H9 (cell line): ENCODE results near the gene CDC14A. TPM values are rescaled to one million over a fixed set of nuclear protein-coding genes. Genes with fewer than 3 reads are reported as not detected.

Source experiments
- DNase-seq: peaks from one replicate; pipeline ENCODE4 v3.0.0-alpha.2; 2017
- H2AFZ ChIP-seq: one replicate; pipeline ENCODE4 v1.6.1; 2013; ENCODE audit warnings: mild to moderate bottlenecking, low read length, control low read depth, moderate library complexity
- H2AK5ac ChIP-seq: 2 replicates; pipeline ENCODE4 v1.6.1; 2013; ENCODE audit warnings: low read length, control low read depth, mixed read lengths; ENCODE audit not compliant: insufficient read length
- H2BK120ac ChIP-seq: one replicate; pipeline ENCODE4 v1.6.1; 2013; ENCODE audit warnings: low read depth, mild to moderate bottlenecking, low read length, control low read depth, inconsistent platforms; ENCODE audit not compliant: poor library complexity, severe bottlenecking
- H2BK12ac ChIP-seq: 2 replicates; pipeline ENCODE4 v1.6.1; 2013; ENCODE audit warnings: low read length, control low read depth, mixed read lengths, low read depth; ENCODE audit not compliant: insufficient read length
- H2BK15ac ChIP-seq: 2 replicates; pipeline ENCODE4 v1.6.1; 2013; ENCODE audit warnings: low read depth, low read length, control low read depth
- H2BK20ac ChIP-seq: one replicate; pipeline ENCODE4 v1.6.1; 2013; ENCODE audit warnings: low read depth, mild to moderate bottlenecking, low read length, control low read depth, inconsistent platforms; ENCODE audit not compliant: poor library complexity, severe bottlenecking
- H2BK5ac ChIP-seq: 2 replicates; pipeline ENCODE4 v1.6.1; 2013; ENCODE audit warnings: low read length, control low read depth, mixed read lengths; ENCODE audit not compliant: insufficient read length
- H3K14ac ChIP-seq: 2 replicates; pipeline ENCODE4 v1.6.1; 2013; ENCODE audit warnings: low read length, control low read depth; ENCODE audit not compliant: insufficient read depth
- H3K18ac ChIP-seq: 2 replicates; pipeline ENCODE4 v1.6.1; 2013; ENCODE audit warnings: low read depth, mild to moderate bottlenecking, mixed read lengths, low read length, control low read depth; ENCODE audit not compliant: insufficient read length
- H3K23ac ChIP-seq: 2 replicates; pipeline ENCODE4 v1.6.1; 2013; ENCODE audit warnings: low read length, control low read depth, mixed read lengths, low read depth; ENCODE audit not compliant: insufficient read length
- H3K23me2 ChIP-seq: 2 replicates; pipeline ENCODE4 v1.6.1; 2013; ENCODE audit warnings: low read depth, mild to moderate bottlenecking, mixed read lengths, low read length, control low read depth; ENCODE audit not compliant: insufficient read length, poor library complexity, severe bottlenecking
- H3K27ac ChIP-seq: 2 replicates; pipeline ENCODE4 v1.5.1; 2013; ENCODE audit warnings: low read length, control low read depth, mixed read lengths, low read depth; ENCODE audit not compliant: insufficient read length
- H3K27me3 ChIP-seq: 2 replicates; pipeline ENCODE4 v1.6.1; 2013; ENCODE audit warnings: low read length, control low read depth, inconsistent platforms; ENCODE audit not compliant: insufficient read depth
- H3K4ac ChIP-seq: 2 replicates; pipeline ENCODE4 v1.6.1; 2013; ENCODE audit warnings: low read depth, mild to moderate bottlenecking, control low read depth, inconsistent platforms, low read length, moderate library complexity
- H3K4me1 ChIP-seq: 2 replicates; pipeline ENCODE4 v1.6.1; 2013; ENCODE audit warnings: low read length, control low read depth, inconsistent platforms; ENCODE audit not compliant: insufficient read depth
- H3K4me2 ChIP-seq: 2 replicates; pipeline ENCODE4 v1.6.1; 2013; ENCODE audit warnings: low read length, control low read depth, mixed read lengths; ENCODE audit not compliant: insufficient read length, insufficient read depth
- H3K56ac ChIP-seq: 2 replicates; pipeline ENCODE4 v1.6.1; 2013; ENCODE audit warnings: low read depth, mild to moderate bottlenecking, mixed read lengths, low read length, control low read depth; ENCODE audit not compliant: insufficient read length
- H3K79me1 ChIP-seq: 2 replicates; pipeline ENCODE4 v1.6.1; 2013; ENCODE audit warnings: low read depth, mild to moderate bottlenecking, moderate library complexity, low read length, control low read depth, inconsistent platforms; ENCODE audit not compliant: insufficient read depth, poor library complexity, severe bottlenecking
- H3K79me2 ChIP-seq: 2 replicates; pipeline ENCODE4 v1.6.1; 2013; ENCODE audit warnings: low read length, control low read depth, inconsistent platforms; ENCODE audit not compliant: insufficient read depth
- H3K9ac ChIP-seq: 2 replicates; pipeline ENCODE4 v1.6.1; 2013; ENCODE audit warnings: low read length, control low read depth, mixed read lengths; ENCODE audit not compliant: insufficient read length; ENCODE audit errors: extremely low read depth
- H3K9me3 ChIP-seq: one replicate; pipeline ENCODE4 v1.6.1; 2013; ENCODE audit warnings: low read depth, low read length, inconsistent platforms; ENCODE audit not compliant: control insufficient read depth
- H3T11ph ChIP-seq: one replicate; pipeline ENCODE4 v1.6.1; 2013; ENCODE audit warnings: mild to moderate bottlenecking, low read length, control low read depth, inconsistent platforms
- H4K20me1 ChIP-seq: one replicate; pipeline ENCODE4 v1.6.1; 2013; ENCODE audit not compliant: control insufficient read depth, insufficient read length, insufficient read depth
- H4K5ac ChIP-seq: 2 replicates; pipeline ENCODE4 v1.6.1; 2013; ENCODE audit warnings: low read depth, mild to moderate bottlenecking, mixed read lengths, low read length, control low read depth; ENCODE audit not compliant: insufficient read length
- H4K8ac ChIP-seq: replicated peaks from 2 replicates; pipeline ENCODE4 v1.6.1; 2013; ENCODE audit warnings: low read length, control low read depth, mixed read lengths, low read depth; ENCODE audit not compliant: insufficient read length
- H4K91ac ChIP-seq: 2 replicates; pipeline ENCODE4 v1.6.1; 2013; ENCODE audit warnings: low read depth, mild to moderate bottlenecking, moderate library complexity, mixed read lengths, low read length, control low read depth; ENCODE audit not compliant: insufficient read length
- H3K27ac Mint-ChIP-seq, 3 experiments: 2 replicates in 2 of 3; 3 replicates in 1 of 3; pipeline ENCODE4 v1.8.0; 2020 to 2021; ENCODE audit warnings: mixed read lengths in 3 of 3, mild to moderate bottlenecking in 1 of 3, moderate library complexity in 1 of 3
- H3K27me3 Mint-ChIP-seq: 2 replicates; pipeline ENCODE4 v1.8.0; 2021; ENCODE audit warnings: low read depth, mild to moderate bottlenecking, moderate library complexity, mixed read lengths
- H3K36me3 Mint-ChIP-seq, 3 experiments: 2 replicates in 2 of 3; 3 replicates in 1 of 3; pipeline ENCODE4 v1.8.0; 2020 to 2021; ENCODE audit warnings: low read depth in 3 of 3, mixed read lengths in 3 of 3; ENCODE audit not compliant: insufficient read depth in 1 of 3
- H3K4me1 Mint-ChIP-seq, 2 experiments: 2 replicates each; pipeline ENCODE4 v1.8.0; 2020; ENCODE audit warnings: mixed read lengths in 2 of 2
- H3K4me3 Mint-ChIP-seq, 2 experiments: 2 replicates in 1 of 2; 3 replicates in 1 of 2; pipeline ENCODE4 v1.8.0; 2020 to 2021; ENCODE audit warnings: mild to moderate bottlenecking in 2 of 2, mixed read lengths in 2 of 2, moderate library complexity in 1 of 2
- H3K9me3 Mint-ChIP-seq, 2 experiments: 2 replicates in 1 of 2; 3 replicates in 1 of 2; pipeline ENCODE4 v1.8.0; 2020; ENCODE audit warnings: mild to moderate bottlenecking in 2 of 2, mixed read lengths in 2 of 2, moderate library complexity in 1 of 2
- WGBS: extraction: QIAGEN DNeasy Blood & Tissue Kit; methylation state at CpG from one replicate; pipeline ENCODE4 v1.1.7; 2013; ENCODE audit warnings: missing lambda C conversion rate, low lambda C conversion rate, mixed read lengths; ENCODE audit not compliant: insufficient read length; ENCODE audit errors: extremely low coverage; 5-methylcytosine and 5-hydroxymethylcytosine counted together
- total RNA-seq: library from RNA; stranded (reverse); gene quantifications from 2 replicates; pipeline ENCODE4 v1.2.1, GENCODE V29; 2021
- TF ChIP-seq, protein P1 (sequence below): fragments of 200-600 bp; sonication (generic); conservative IDR thresholded peaks from 3 replicates; pipeline ENCODE4 v1.8.0; 2021; ENCODE audit warnings: antibody characterized with exemption, mild to moderate bottlenecking

Gene CDC14A
- total RNA-seq, 1 experiment from 2014 or later, result 8.9 TPM

DNA sequence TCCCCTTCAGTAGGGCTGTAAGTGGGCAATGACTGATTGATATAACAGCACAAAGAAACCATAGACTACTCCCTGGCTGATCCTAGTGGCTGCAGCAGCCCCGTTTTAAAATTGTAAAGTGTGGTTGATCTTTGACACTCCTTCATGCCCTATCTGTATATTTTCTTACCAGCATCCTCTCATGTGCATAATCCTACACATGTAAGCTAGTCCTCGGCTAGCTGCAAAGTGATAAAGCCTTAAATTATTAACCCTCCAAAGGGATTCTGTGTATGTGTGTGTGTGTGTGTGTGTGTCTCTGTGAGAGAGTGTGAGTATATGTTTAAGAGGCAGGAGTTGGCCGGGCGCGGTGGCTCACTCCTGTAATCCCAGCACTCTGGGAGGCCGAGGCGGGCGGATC lies 30.8 kb upstream of the CDC14A start:
- Mint-ChIP-seq H3K4me1 (peaks cover 21 to 27% of the 10 kb centered on the region in 2 experiments), H3K27me3 (no peaks in the 10 kb centered on the region; the same call in 1 of the 2 replicates), H3K27ac (no peak overlapping the region), H3K4me3 (no peak overlapping the region), H3K9me3 (peaks cover 14 to 29% of the 10 kb centered on the region in 2 experiments), H3K36me3 (peaks cover 4 to 16% (median 11%) of the 10 kb centered on the region in 3 experiments)
- no peak overlapping the region for H2BK120ac ChIP-seq
- no peak overlapping the region for H3K27ac ChIP-seq
- no peak overlapping the region for H4K8ac ChIP-seq
- H3K23ac ChIP-seq, result no peak overlapping the region
- no peak overlapping the region for H3K9ac ChIP-seq
- H4K5ac ChIP-seq, result no peak overlapping the region
- no peaks in the 10 kb centered on the region for H3K23me2 ChIP-seq
- no peaks in the 10 kb centered on the region for H3K27me3 ChIP-seq
- WGBS, result no CpG with 5 or more reads among the region's 8 CpGs
- H2AFZ ChIP-seq, result no peak overlapping the region
- no peak overlapping the region for H3K14ac ChIP-seq
- H2AK5ac ChIP-seq, result no peak overlapping the region
- H3K18ac ChIP-seq, result no peak overlapping the region
- no peak overlapping the region for H2BK5ac ChIP-seq
- H3K4me1 ChIP-seq, result peaks cover 6% of the 10 kb centered on the region
- no peaks in the 10 kb centered on the region for H4K20me1 ChIP-seq
- no peak overlapping the region for H2BK15ac ChIP-seq
- H3K79me1 ChIP-seq, result no peaks in the 10 kb centered on the region
- TF ChIP-seq, protein P1, sequence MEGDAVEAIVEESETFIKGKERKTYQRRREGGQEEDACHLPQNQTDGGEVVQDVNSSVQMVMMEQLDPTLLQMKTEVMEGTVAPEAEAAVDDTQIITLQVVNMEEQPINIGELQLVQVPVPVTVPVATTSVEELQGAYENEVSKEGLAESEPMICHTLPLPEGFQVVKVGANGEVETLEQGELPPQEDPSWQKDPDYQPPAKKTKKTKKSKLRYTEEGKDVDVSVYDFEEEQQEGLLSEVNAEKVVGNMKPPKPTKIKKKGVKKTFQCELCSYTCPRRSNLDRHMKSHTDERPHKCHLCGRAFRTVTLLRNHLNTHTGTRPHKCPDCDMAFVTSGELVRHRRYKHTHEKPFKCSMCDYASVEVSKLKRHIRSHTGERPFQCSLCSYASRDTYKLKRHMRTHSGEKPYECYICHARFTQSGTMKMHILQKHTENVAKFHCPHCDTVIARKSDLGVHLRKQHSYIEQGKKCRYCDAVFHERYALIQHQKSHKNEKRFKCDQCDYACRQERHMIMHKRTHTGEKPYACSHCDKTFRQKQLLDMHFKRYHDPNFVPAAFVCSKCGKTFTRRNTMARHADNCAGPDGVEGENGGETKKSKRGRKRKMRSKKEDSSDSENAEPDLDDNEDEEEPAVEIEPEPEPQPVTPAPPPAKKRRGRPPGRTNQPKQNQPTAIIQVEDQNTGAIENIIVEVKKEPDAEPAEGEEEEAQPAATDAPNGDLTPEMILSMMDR, result no peak
- H2BK12ac ChIP-seq, result no peak overlapping the region
- DNase-seq, result no peak
- no peaks in the 10 kb centered on the region for H3K9me3 ChIP-seq
- H2BK20ac ChIP-seq, result no peak overlapping the region
- no peak overlapping the region for H3T11ph ChIP-seq
- H3K4ac ChIP-seq, result no peak overlapping the region
- no peak overlapping the region for H4K91ac ChIP-seq
- H3K79me2 ChIP-seq, result no peaks in the 10 kb centered on the region
- no peak overlapping the region for H3K56ac ChIP-seq
- H3K4me2 ChIP-seq, result no peak overlapping the region
